GM12874 (cell line): Measurements from ENCODE around the gene TSPAN12.

ENCODE experiments used
- CTCF ChIP-seq: IDR thresholded peaks from 2 replicates; pipeline ENCODE4 v1.5.1; 2011; ENCODE audit warnings: low read depth, mild to moderate bottlenecking, control low read depth, low read length, moderate library complexity; ENCODE audit not compliant: insufficient read depth

The TSPAN12 gene

GRCh38 chr7:120856621-120857352, 1.2 kb downstream of the TSPAN12 start:
- 0 out of 2 replicates have a peak, but pooled peaks have one; percentile 16 for TF ChIP-seq CTCF

DNA sequence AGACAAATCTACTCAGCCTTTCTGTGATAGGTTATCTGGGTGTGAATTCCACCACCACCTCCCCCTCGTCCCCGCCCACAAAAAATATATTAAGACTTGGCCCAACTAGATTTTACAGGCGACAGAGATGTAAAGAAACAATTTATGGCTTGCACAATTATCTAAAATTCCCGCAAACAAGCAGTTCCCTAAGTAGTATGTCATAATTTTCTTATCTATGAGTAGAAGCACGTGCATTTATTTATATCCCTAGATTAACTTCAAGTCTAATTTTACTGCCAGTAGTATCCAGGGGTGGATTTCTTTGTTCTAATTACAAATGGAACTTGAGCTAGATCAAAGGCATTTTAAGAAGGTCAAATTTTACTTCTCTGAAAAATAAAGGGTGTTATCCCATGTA, 1.7 kb downstream of the TSPAN12 start:
- TF ChIP-seq CTCF: no peak

DNA sequence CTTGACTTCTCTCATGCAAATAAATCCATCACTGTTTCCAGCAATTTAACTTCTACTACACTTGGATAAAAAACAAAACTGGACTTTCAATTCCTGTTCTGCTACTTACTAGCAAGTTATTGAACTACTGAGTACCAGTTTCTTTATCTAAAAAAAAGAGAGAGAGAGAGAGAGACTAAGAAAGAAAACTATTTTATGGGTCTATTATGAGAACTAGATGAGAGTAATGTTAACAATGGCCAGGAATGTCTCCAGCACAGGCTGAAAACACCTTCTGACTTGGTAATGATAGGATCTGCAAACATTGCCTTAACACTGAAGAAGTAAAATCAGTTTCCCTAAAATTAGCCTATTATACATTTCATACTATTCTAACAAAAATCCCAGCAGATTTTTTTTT, 5.2 kb downstream of the TSPAN12 start:
- no peak for TF ChIP-seq CTCF

- no peak for TF ChIP-seq CTCF
Observed at GRCh38 chr7:120843109-120843508, 14.8 kb downstream of the TSPAN12 start.

DNA sequence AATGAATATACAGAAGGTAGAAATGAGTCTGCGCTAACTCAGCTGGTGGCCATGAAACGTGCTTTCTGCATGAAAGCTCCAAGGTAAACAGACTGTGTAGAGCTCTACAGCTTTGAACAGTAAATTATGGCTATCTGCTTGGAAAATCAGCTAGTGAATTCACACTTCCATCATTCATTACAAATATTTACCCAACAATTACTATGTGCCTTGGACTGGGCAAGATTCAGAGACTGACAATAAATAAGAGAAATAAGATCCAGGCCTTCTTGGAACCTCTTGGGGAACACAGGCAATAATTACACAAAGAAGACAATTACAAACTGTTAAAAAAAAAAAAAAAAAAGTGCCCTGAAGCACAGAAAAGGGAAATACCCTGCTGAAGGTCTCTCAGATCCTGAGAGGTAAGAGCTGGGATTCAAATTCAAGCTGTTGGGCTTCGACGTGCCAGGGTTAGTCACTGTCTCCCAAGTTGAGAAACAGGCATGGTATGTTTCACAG, 15.8 kb downstream of the TSPAN12 start:
- no peak for TF ChIP-seq CTCF

DNA sequence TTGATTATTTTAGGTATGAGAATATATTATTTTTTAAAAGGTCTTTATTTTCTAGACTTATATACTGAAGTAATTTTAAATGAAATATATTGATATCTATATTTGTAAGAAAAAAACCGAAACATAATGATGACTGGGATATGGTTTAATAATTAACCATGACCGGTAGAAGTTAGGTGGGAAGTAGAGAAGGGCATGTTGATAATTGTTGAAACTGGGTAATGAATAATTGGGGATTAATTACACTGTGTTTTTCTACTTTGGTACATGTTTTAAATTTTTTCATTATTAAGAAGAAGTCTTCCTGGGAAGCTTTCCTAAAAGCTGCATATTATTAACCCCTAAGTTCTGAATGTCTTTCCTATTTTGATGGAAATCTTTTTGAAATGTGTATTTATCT, 16.3 kb downstream of the TSPAN12 start:
- no peak for TF ChIP-seq CTCF

DNA sequence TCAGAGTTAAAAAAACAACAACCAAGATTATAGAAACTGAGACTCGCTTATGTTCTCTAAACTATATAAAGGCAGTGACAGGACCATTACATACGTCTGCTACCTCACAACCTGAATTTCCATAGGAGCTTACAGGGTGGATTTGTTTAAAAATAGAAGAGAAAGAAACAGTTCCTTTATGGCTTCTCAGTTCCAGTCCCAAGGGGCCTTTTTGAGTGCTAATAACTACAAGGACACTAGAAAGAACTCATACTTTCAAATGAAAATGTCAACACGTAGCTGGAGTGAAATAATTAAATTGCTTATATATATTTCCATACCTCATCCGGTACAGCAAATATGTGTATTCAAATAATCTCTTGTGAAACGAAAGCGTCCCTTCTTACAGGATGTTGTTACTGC, 19.7 kb downstream of the TSPAN12 start:
- TF ChIP-seq CTCF: no peak
